GM21619 (cell line): ENCODE measurements around the gene PRPSAP1.
A peak's percentile ranks its signal among the peaks of the same experiment; 100 is the strongest.

Experiments
- ATAC-seq: cut with Tn5 transposase; IDR thresholded peaks from one replicate; pipeline ENCODE4 v1.9.1; 2021; ENCODE audit not compliant: unreplicated experiment

Gene PRPSAP1

DNA sequence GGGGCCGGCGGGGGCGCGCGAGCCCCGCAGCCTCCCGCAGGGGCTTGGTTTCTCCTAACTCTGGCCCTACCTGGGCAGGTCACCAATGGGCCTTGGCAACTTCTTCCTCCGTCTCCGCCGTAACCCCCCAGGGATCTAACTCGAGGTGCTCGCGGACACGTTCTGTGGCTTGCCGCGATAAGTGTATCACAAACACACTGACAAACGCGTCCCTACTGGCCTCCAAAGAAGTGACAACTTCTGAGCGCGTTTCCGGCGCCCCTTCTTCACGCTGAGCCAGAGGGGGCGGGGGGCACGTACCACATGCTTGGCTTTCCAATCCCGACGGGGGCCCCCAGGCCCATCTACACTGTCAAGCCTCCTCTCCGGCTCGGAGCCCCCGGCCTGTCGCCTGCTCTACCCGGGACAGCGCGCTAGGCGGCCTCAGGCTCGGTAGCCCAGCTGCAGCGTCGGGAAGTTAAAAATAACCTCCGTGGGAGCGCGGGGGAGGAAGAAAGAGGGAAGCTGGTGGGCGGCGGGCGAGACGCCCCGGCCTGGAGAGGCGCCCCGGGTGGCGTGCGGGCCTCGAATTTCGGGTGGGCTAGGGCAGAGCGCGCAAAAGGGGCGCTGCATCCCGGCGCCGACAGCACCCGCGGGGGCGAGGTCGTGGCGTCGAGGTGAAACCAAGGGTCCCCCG lies 30.0 kb upstream of the PRPSAP1 start:
- ATAC-seq, result peak; percentile 10

DNA sequence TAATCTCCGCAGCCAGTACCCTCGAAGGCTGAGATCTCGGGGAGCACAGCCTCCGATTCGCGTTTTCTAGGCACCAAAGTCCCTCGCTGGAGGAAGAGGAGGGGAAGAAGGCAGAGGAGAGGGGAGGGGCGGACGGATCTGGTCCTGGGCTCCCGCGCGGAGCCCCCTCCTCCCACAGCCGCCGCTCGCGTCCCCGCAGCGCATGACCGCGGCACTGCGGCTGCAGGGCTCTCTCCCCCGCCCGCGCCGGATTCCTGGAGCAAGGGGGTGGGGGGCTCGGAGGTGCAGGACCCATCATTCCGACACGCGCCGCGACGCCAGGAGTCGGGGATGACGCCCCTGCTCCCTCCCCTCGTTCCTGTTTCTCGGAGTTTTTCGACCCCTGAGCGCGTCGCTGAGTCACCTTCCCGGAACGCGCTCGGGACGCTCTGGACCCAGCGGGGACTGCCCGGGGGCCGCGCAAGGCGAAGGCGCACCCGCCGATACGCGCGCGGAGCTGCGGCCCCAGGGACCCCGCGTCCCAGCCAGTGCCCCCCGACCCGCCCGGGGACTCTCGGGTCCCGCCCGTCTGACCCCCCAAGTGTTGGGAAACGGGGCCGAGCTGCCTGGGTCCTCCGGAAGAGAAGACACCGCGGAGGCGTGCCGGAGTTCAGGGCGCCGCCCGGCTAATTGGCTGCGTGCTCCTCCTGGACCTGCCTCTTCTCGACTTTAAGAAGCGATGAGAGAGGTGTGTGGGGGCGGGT lies 29.3 kb upstream of the PRPSAP1 start:
- ATAC-seq, result no peak

DNA sequence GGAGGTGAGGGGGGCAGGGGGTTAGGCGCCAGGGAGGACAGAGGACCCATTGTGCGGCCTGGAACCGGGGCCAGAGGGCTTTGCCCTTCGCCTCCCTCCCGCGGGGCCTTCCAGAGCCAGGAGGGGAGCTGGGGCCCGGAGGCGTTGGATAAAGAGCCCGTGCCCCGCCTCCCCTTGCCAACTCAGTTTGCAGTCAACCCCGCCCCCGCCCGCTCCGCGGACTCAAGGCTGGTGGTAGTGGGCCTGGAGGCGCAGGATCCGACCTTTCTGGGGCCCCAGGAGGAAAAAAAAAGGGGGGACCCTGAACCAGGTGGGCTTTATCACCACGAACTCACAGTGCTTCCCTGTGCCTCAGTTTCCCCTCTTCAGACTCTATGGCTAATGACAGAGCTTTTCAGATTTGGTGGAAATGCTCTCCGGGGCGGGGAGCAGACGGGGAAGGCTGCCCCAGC lies 28.7 kb upstream of the PRPSAP1 start:
- no peak for ATAC-seq

DNA sequence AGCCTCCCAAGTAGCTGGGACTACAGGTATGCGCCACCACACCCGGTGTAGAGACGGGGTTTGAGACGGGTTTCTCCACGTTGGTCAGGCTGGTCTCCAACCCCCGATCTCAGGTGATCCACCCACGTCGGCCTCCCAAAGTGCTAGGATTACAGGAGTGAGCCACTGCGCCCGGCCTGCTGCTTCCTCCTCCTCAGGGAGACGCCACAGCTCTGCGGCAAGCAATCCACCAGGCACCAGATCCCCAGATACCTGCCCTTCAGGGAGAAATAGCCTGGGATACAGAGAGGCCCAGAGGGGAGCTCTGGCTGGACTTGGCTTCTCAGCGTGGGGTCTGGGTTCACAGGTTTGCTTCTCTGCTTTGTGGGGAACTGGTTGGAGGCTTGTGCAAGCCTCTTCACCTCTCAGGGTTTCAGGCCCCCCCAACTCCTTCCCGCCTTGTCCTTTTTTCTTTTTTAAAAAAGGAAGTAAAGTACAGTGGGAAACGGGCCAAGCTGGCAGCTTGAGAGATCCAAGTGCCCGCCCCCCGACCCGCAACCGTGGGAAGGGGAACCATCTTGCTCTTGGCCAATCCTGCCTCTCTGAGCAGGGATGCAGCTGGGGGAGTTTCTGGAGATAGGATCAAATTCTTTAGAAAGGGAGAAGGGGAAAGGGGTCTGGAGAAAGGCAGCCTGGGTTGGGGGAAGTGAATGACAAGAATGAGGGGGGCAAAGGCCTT lies 28.1 kb upstream of the PRPSAP1 start:
- no peak for ATAC-seq

DNA sequence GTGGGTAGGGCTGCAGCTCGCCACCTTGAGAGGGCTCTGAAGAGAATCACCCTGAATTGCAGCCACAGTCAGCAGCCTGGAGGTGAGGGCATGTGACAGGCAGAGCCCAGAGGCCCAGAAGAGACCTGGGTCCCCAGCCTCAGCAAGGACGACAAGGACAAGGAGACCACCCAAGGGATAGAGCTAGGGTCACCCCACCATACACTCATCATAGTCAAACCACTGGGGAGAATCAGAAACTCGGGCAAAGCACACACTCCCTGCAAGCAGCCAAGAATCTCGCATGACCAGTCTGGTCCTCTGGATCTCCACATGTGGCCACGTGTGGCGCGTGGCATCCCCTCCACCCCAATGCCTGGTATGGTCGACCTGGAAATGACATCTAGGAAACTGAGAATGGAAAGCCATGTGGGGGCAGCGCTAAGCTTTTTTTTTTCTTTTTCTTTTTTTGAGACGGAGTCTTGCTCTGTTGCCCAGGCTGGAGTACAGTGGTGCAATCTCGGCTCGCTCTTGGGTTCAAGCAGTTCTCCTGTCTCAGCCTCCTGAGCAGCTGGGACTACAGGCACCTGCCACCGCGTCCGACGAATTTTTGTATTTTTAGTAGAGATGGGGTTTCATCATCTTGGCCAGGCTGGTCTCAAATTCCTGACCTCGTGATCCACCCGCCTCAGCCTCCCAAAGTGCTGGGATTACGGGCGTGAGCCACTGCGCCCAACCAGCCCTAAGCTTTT lies 26.1 kb upstream of the PRPSAP1 start:
- ATAC-seq, result no peak

DNA sequence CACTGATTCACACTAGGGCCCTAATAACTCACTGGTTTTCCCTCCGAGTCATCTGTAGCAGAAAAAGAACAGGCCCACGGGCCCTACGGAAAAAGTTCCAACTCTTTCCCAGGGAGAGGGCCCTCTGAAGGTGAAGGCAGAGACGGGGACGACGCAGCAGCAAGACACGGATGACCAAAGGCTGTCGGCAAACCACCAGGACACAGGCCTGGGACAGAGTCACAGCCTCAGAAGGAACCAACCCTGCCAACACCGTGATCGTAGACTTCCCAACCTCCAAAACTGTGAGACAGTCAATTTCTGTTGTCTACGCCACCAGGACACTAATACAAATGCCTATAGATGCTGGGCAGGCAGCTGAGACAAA lies 25.5 kb upstream of the PRPSAP1 start:
- no peak for ATAC-seq

DNA sequence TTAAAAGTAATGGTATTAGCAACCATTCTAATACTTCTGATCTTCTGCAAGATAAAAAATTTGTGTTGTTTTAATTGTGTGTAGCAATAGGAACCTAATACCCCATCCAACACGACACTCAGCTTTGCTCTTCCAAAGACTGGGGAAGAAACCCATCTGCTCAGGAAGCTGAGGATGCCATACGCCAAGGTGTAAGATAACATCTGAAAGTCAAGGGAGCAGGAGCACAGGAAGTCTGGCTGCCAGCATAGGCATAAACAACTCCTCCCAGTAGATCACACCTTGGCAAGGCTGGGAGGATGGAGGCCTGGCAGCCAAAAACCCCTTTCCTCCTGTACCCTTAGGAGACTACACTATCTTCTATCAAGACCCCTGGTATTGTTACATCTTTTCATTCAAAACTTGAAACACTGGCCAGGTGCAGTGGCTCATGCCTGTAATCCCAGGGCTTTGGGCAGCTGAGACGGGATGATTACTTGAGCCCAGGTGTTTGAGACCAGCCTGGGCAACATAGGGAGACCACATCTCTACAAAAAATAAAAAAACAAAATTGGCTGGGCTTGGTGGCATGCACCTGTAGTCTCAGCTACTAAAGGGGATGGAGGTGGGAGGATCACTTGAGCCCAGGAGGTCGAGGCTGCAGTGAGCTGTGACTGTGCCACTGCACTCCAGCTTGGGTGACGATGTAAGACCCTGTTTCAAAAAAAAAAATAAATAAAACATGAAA lies 25.0 kb upstream of the PRPSAP1 start:
- no peak for ATAC-seq

DNA sequence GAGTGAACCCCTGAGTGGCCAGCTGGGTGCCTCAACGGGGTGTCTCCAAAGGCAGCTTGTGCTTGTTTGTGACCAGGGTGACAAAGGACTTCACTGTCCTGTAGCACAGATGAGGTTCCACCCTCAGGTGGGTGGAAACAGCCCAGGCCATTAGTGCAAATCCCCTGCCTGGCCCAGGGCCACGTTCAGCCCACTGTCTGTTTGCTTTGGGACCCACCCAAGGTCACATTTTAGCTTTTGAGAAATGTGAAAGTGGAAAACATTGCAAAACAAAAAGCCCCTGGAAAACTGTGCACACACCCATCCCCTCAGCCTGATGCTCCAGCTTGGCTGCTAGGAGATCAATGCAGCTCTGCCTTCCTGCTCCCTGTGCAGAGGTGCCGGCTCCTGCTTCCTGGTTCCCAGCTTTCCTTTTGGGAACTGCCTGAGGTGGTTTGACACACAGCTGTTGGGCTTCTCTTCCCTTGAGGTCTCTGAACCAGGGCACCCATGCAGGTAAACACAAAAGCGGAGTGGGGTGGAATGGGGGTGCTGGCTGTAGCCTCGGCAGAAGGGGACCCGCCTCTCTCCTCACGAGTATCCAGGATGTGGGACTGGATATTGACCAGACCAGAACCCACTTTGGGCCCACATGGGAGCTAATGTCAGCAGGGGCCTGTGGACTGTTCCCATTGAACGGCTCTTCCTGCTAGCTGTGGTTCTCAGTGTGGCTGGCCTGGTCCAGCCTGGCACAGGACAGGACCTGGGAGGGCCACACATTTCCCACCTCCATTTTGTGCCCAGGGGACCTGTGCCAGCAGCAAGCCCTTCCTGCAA lies 22.8 kb upstream of the PRPSAP1 start:
- ATAC-seq, result no peak

DNA sequence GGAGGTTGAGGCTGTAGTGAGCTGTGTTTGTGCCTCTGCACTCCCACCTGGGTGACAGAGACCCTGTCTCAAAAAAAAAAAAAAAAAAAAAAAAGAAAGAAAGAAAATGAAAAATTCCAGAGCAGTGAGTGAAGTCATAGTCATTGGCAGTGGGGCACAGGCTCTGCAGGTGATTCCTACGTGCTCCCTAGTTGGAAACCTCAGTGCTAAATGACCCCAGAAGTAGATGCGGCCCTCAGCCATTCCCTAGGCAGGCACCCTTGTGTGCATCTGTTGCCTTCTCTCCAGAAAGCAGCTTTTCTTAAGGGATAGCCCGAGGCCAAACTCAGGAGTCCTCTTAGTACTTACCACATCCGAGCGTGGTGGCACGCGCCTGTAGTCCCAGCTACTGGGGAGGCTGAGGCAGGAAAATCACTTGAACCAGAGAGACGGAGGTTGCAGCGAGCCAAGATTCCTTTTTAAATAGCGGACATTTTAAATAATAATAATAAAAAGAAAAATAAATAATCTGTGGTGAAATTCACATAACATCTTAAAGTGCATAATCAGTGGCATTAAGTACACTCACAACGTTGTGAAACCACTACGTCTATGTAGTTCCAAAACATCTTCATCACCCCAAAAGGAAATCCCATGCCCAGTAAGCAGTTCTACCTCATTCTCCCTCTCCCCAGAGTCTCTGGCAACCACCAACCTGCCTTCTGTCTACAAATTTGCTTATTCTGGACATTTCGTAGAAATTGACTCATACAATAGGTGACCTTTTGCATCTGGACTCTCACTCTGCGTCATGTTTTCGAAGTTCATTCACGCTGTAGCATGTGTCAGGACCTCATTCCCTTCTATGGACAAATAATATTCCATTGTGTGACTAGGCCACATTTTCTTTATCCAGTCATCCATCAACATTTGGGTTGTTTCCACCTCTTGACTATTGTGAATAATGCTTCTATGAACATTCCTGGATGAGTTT lies 18.2 kb upstream of the PRPSAP1 start:
- ATAC-seq, result no peak

DNA sequence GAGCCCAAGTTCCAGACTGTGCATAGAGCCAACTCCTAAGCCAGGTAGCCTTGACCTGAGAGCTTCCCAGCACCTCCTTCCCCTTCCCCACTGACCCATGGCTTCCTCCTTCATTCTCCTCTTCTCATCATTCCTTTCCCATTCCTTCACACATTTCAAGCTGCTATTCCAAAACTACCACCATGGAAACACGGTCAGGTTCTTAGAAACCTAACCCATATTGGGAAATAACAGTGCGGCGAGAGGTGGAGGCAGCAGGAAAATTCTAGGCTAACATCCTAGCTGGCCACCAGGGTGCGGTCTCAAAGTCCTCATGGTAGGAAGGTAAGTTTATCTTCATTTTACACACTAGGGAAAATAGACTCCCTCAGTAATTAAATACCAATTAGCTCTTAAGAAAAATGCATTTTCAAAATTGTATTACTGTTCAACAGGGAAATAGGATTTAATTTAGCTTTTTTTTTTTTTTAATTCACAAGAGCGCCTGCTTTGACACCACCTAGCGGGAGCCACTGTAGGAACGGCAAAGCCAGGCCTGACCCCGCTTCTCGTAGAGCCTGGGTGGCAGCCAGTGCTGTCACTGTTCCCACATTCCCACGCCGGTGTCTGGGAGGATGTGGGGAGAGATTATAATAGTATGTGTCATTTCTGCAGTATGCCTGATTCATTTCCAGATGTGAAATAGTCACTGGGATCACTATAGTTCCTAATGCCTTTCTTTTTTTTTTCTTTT lies 16.7 kb upstream of the PRPSAP1 start:
- no peak for ATAC-seq

DNA sequence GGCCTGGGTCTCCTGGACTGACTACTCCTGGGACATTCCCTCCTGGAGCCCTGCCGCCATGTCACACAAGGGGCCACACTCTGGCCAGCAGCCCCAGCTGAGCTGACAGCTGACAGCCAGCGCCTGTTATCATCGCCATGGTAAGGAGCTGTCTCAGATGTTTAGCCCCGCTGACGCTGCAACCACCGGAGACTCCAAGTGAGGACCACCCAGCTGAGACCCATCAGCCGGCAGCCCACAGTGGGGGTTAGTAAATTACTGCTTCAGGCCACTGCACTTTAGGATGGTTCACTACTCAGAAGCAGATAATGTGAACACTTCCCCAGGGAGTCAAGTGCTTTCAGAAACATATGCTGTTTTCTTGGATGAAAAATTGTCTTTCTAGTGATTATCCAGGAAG lies 16.1 kb upstream of the PRPSAP1 start:
- ATAC-seq, result no peak

DNA sequence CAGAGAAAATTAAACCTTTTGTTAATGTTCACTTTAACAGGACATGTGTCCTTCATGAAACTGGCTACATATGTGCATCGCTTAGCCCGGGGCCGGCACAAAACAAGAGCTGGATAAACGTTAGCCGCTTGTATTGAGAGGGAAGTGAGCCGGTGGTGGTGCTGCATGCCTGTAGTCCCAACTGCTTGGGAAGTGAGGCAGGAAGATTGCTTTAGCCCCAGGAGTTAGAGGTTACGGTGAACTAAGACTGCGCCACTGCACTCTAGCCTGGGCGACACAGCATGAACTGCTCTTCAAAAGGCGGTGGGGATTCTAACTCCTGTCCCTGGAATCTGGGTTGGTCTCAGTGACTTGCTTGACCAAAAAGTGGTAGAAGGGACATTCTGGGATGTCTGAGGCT lies 15.7 kb upstream of the PRPSAP1 start:
- no peak for ATAC-seq

DNA sequence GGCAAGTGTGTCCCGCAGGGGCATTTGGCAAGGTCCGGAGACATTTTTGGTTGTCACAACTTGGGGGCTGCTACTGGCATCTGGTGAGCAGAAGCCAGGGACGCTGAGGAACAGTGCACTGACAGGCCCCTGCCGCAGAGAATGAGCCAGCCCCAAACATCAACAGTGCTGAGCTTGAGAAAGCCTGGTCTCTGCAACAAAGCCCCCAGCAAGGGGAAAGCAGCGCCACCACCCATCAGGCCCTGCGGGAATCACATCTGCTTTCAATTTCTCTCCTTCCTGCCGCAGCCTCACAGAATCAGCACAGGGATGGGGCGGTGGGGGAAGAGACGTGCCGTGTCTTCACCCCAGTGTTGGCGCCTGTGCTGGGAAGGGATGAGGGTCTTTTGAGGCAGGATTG lies 14.8 kb upstream of the PRPSAP1 start:
- ATAC-seq, result no peak

DNA sequence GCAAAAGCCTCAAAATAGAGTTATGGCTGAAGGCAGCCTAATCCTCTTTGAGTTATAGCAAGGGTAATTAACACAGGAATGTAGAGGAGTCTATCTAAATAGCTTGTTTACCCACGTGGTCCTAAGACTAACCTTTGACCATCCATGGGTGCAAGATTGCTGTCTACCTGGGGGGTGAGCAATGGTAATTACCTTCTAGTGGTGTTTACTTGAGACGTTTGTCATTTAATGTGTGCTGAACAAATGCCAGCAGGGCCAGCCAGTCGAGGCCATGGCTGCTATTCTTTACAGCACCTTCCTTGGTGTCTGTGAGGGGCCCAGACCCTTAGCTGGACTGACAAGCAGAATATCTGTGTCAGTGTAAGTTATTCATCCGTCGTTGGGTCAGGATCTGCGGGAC lies 13.9 kb upstream of the PRPSAP1 start:
- ATAC-seq, result no peak

DNA sequence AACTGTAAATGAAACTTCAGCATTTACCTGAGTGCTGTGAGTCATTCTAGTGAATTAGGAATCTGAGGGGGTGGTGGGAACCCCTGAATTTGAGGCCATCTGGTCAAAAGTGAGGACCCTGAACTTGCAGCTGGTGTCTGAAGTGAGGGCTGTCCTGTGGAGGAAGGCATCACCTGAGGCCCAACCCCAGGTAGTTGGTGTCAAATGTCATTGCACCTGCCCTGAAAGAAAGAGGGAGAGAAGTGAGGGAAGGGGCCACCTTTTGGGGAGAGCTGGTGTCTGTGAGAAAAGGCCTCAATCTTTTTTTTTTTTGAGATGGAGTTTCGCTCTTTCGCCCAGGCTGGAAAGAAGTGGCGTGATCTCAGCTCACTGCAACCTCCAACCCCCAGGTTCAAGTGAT lies 12.5 kb upstream of the PRPSAP1 start:
- ATAC-seq, result no peak

DNA sequence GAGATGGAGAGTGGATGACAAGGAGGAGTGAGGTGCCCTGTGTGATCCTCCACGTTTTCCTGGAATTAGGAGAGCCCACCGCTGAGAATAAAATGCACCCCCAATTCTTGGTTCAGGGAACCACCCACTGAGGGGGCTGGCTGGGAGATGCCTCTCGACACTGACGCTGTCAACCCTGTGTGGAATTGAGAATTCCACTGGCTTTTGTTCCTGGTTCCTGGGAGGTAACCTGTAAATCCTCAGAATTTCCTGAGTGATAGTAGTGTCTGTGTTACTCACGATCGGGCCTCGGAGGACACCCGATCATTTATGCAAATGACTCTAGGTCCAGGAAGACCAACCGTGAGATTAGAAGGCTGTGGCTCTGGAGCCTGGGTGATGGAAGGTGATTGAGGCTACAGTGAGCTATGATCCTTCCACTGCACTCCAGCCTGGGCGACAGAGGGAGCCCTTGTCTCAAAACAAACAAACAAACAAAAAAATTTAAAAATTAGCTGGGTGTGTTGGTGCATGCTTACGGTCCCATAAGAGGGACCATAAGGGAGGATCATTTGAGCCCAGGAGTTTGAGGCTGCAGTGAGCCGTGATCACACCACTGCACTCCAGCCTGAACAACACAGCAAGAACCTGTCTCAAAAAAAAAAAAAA lies 11.7 kb upstream of the PRPSAP1 start:
- no peak for ATAC-seq

DNA sequence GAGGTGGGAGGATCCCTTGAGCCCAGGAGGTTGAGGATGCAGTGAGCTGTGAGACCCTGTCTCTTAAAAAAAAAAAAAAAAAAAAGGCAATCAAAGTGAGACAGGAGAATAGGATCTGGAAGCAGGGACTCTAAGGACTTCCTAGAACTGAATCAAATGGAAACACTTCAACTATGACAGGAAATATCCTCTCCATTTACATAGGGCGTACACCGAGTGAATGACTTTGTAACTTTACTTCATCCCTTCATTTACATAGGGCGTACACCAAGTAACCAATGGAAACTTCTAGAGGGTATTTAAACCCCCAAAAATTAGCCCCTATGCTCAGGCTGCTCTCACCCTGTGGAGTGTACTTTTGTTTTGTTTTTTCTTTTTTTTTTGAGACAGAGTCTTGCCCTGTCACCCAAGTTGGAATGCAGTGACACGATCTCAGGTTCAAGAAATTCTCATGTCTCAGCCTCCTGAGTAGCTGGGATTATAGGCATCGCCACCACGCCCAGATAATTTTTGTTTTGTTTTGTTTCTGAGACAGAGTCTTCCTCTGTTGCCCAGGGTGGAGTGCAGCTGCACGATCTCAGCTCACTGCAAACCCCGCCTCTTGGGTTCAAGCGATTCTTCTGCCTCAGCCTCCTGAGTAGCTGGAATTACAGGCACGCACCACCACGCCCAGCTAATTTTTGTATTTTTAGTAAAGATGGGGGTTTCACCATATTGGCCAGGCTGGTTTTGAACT lies 9.6 kb upstream of the PRPSAP1 start:
- ATAC-seq, result no peak
